Measurements from ENCODE around the gene AP1M1. TPM values are rescaled to one million over a fixed set of nuclear protein-coding genes. Genes with fewer than 3 reads are reported as not detected.

The AP1M1 gene
- total and polyA plus RNA-seq, 2 of the 4 experiments (the other 2 are of a cell fraction): 85.1 to 99.1 TPM

DNA sequence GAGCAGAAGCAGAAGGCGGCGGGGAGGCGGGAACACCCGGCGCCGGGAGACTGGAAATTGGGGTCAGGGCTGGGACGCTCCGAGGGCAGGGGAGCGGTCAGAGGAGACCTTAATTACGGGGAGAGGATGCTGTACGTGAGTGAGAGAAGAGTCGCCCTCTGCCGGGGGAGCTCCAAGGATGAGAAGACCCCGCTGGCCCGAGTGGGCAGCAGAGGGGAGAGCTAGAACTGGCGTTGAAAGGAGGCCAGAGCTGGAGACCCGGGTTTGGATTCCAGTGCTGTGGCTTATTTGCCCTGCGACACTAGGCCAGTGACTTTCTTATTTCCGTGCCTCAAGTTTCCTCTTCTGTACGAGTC is 12.0 kb upstream of the AP1M1 start:
- dilution Hi-C loops (cut with HindIII; ENCODE audit: low sequenced_read_pairs, unreplicated experiment): no loop called here

More for the DNA sequence above, 12.0 kb upstream of the AP1M1 start:
- 5% methylated on average over 14 of the region's 20 CpGs; no CpG with 5 or more reads in 1 of the 2 experiments for WGBS, 2 experiments (ENCODE audit: extremely low coverage in 2 of 2, insufficient read length in 1 of 2)
- no peak overlapping the region; the same call in 1 of the 2 replicates for H4K91ac ChIP-seq (ENCODE audit: insufficient read depth, low read depth, low read length)
- H4K20me1 ChIP-seq (ENCODE audit: insufficient read depth, low read length): peaks cover 6% of the 10 kb centered on the region; the same call in 1 of the 2 replicates
- in situ Hi-C loops (cut with MboI; ENCODE audit: low sequenced_read_pairs): loop anchor here (5.0 to 25.0 kb wide), 5 partner anchors 73 to 1073 kb away; partner anchors contain the start of genes AKAP8L, CYP4F3, RAB8A and SYDE1
- ChIA-PET CTCF (interaction anchor here (1.1 to 2.3 kb wide), 2 partner anchors 75 to 144 kb away, joined by 5 to 12 read pairs; no protein-coding TSS in a partner anchor), POLR2A (ENCODE audit: unreplicated experiment) (interaction anchor here (0.6 to 1.4 kb wide), 4 partner anchors 107 to 197 kb away, joined by 3 to 8 read pairs (median 4); partner anchors contain the start of gene TPM4)
- no peak overlapping the region for H4K5ac ChIP-seq (ENCODE audit: low read depth, low read length)
- H2BK5ac ChIP-seq (ENCODE audit: low read depth, low read length, poor library complexity, severe bottlenecking): no peak overlapping the region
- H3K27me3 ChIP-seq (ENCODE audit: control insufficient read depth, insufficient read depth, low read length): no peaks in the 10 kb centered on the region
- peak; percentile 41 for DNase-seq
- no peak for TF ChIP-seq CHD1 (IDR thresholded peaks at IDR 0.05; ENCODE audit: low read depth, low read length)
- peak; percentile 40 for TF ChIP-seq RAD21 (IDR thresholded peaks at IDR 0.05; ENCODE audit: low read length)
- TF ChIP-seq, protein P1, sequence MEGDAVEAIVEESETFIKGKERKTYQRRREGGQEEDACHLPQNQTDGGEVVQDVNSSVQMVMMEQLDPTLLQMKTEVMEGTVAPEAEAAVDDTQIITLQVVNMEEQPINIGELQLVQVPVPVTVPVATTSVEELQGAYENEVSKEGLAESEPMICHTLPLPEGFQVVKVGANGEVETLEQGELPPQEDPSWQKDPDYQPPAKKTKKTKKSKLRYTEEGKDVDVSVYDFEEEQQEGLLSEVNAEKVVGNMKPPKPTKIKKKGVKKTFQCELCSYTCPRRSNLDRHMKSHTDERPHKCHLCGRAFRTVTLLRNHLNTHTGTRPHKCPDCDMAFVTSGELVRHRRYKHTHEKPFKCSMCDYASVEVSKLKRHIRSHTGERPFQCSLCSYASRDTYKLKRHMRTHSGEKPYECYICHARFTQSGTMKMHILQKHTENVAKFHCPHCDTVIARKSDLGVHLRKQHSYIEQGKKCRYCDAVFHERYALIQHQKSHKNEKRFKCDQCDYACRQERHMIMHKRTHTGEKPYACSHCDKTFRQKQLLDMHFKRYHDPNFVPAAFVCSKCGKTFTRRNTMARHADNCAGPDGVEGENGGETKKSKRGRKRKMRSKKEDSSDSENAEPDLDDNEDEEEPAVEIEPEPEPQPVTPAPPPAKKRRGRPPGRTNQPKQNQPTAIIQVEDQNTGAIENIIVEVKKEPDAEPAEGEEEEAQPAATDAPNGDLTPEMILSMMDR (conservative IDR thresholded peaks at IDR 0.05; ENCODE audit: low read depth, low read length): peak; percentile 52
- TF ChIP-seq MXI1 (IDR thresholded peaks at IDR 0.05; ENCODE audit: borderline replicate concordance, low read depth, low read length): no peak
- TF ChIP-seq SMC3 (IDR thresholded peaks at IDR 0.05; ENCODE audit: low read depth, low read length): peak; percentile 35; the same call in 1 of the 2 replicates
- TF ChIP-seq NFE2L2 (IDR thresholded peaks at IDR 0.05; ENCODE audit: low read depth, low read length): no peak
- no peak for TF ChIP-seq BHLHE40 (IDR thresholded peaks at IDR 0.05; ENCODE audit: low read depth, low read length)
- peak overlapping the region; percentile 76 for H3K4ac ChIP-seq (ENCODE audit: low read depth, low read length)
- peak overlapping the region; percentile 97 for H2AK9ac ChIP-seq (replicated peaks; ENCODE audit: low read depth, low read length, poor library complexity)
- H3K4me2 ChIP-seq (ENCODE audit: low read depth, low read length): peak overlapping the region; percentile 98
- H3K36me3 ChIP-seq (ENCODE audit: control insufficient read depth, insufficient read depth, low read length): peaks cover 21% of the 10 kb centered on the region
- peaks cover 7% of the 10 kb centered on the region; the same call in 1 of the 2 replicates for H3K9me1 ChIP-seq (ENCODE audit: insufficient read depth, low read length)
- no peak overlapping the region for H2BK20ac ChIP-seq (ENCODE audit: low read depth, low read length)
- peak overlapping the region; percentile 92 for H2AFZ ChIP-seq (replicated peaks; ENCODE audit: low read length, poor library complexity)
- no peak overlapping the region for H2BK120ac ChIP-seq (ENCODE audit: low read depth, low read length)
- H3K14ac ChIP-seq (replicated peaks; ENCODE audit: low read depth, low read length): peak overlapping the region; percentile 1; the same call in 1 of the 2 replicates
- H3K9ac ChIP-seq (ENCODE audit: low read depth, low read length): peak overlapping the region; percentile 81
- peak overlapping the region; percentile 68 for H3K56ac ChIP-seq (ENCODE audit: extremely low read depth, insufficient read depth, low read length)
- no peak overlapping the region for H3K18ac ChIP-seq (ENCODE audit: low read depth, low read length)
- ATAC-seq (ENCODE audit: low read depth): peak; percentile 63
- H3K4me1 ChIP-seq (ENCODE audit: control insufficient read depth, insufficient read depth, low read length): peaks cover 2% of the 10 kb centered on the region; the same call in 1 of the 2 replicates
- H3K23ac ChIP-seq (ENCODE audit: low read depth, low read length): no peak overlapping the region; the same call in 1 of the 2 replicates
- peak overlapping the region; percentile 65 for H3K4me3 ChIP-seq (ENCODE audit: insufficient read depth, low read depth, low read length)
- H4K8ac ChIP-seq (ENCODE audit: low read depth in 2 of 2, low read length in 2 of 2): peak overlapping the region; percentile 51 to 74; a peak in 2 of 4 replicates
- H3K27ac ChIP-seq (ENCODE audit: insufficient read depth, low read length): peak overlapping the region; percentile 66
- no peak overlapping the region for H2AK5ac ChIP-seq (ENCODE audit: low read depth, low read length)
- H2BK15ac ChIP-seq (ENCODE audit: low read depth, low read length): no peak overlapping the region
- H3K79me1 ChIP-seq (ENCODE audit: low read depth in 1 of 2, low read length in 2 of 2): peaks cover 15 to 45% of the 10 kb centered on the region in 2 experiments
- intact Hi-C loops (cut with micrococcal nuclease): no loop called here
- no TSS peak for BruUV-seq (replicated peaks)
- no peaks in the 10 kb centered on the region for H3K9me3 ChIP-seq (ENCODE audit: control insufficient read depth, insufficient read depth, low read length)

All from IMR-90 (cell line).